Mammary epithelial cell (primary cell): ENCODE measurements around the gene ANGPT4.

ENCODE experiments used
- CTCF ChIP-seq, 2 donors: IDR thresholded peaks in 1 of 2; conservative IDR thresholded peaks in 1 of 2; 2 replicates each; pipeline ENCODE4 v1.5.1; 2011 to 2012; ENCODE audit warnings: inconsistent platforms in 2 of 2, low read length in 2 of 2, mild to moderate bottlenecking in 2 of 2, control low read depth in 1 of 2, low read depth in 1 of 2; ENCODE audit not compliant: insufficient read depth in 1 of 2; ENCODE audit errors: extremely low read depth in 1 of 2
- EZH2 ChIP-seq: IDR thresholded peaks from 2 replicates; pipeline ENCODE4 v1.6.1; 2012; ENCODE audit warnings: low read length, inconsistent platforms, borderline replicate concordance

- TF ChIP-seq CTCF (conservative IDR thresholded peaks at IDR 0.05 in 1 of 2, IDR thresholded peaks at IDR 0.05 in 1 of 2; ENCODE audit: extremely low read depth in 1 of 2, insufficient read depth in 1 of 2, low read depth in 1 of 2, low read length in 2 of 2) (no peak), EZH2 (no peak)
Observed at GRCh38 chr20:878511-879307, 37.4 kb downstream of the ANGPT4 start.
